ENCODE results near the gene RAP1A.
"Not testable (repeated sequence)": the region's sequence is repeated elsewhere in the genome, so short reads cannot be mapped to it uniquely, and the experiment has no call there.

The RAP1A gene

GRCh38 chr1:111629190-111629954 is 9.8 kb downstream of the RAP1A start:
- no peak for DNase-seq (ENCODE audit: low spot score)

- no peak for DNase-seq (ENCODE audit: low spot score)
These were observed 11.0 kb downstream of the RAP1A start for GRCh38 chr1:111630567-111630966.

- no peak for DNase-seq (ENCODE audit: low spot score)
These were observed 11.9 kb downstream of the RAP1A start for GRCh38 chr1:111631502-111631901.

- not testable (repeated sequence) for DNase-seq (ENCODE audit: low spot score)
These were observed 13.2 kb downstream of the RAP1A start for GRCh38 chr1:111632771-111633170.

GRCh38 chr1:111633736-111634247 is 14.2 kb downstream of the RAP1A start:
- no peak for DNase-seq (ENCODE audit: low spot score)

- DNase-seq (ENCODE audit: low spot score): no peak
These were observed 15.9 kb downstream of the RAP1A start for GRCh38 chr1:111635324-111636009.

GRCh38 chr1:111638320-111638719 is 18.7 kb downstream of the RAP1A start:
- DNase-seq (ENCODE audit: low spot score): no peak

- DNase-seq (ENCODE audit: low spot score): no peak
These were observed 20.1 kb downstream of the RAP1A start for GRCh38 chr1:111639602-111640198.

GRCh38 chr1:111643097-111643496 is 23.5 kb downstream of the RAP1A start:
- no peak for DNase-seq (ENCODE audit: low spot score)

- no peak for DNase-seq (ENCODE audit: low spot score)
These were observed 24.1 kb downstream of the RAP1A start for GRCh38 chr1:111643696-111644095.

- DNase-seq (ENCODE audit: low spot score): no peak
These were observed 24.9 kb downstream of the RAP1A start for GRCh38 chr1:111644506-111644905.

GRCh38 chr1:111647736-111648135 is 28.1 kb downstream of the RAP1A start:
- DNase-seq (ENCODE audit: low spot score): no peak

- DNase-seq (ENCODE audit: low spot score): no peak
These were observed 29.2 kb downstream of the RAP1A start for GRCh38 chr1:111648806-111649205.

GRCh38 chr1:111649227-111649626 is 29.6 kb downstream of the RAP1A start:
- no peak for DNase-seq (ENCODE audit: low spot score)

GRCh38 chr1:111649648-111650047 is 30.1 kb downstream of the RAP1A start:
- DNase-seq (ENCODE audit: low spot score): no peak

GRCh38 chr1:111653709-111654108 is 34.1 kb downstream of the RAP1A start:
- DNase-seq (ENCODE audit: low spot score): no peak

GRCh38 chr1:111654839-111655238 is 35.2 kb downstream of the RAP1A start:
- DNase-seq (ENCODE audit: low spot score): no peak

- peak; percentile 51 for DNase-seq (ENCODE audit: low spot score)
These were observed 36.8 kb downstream of the RAP1A start for GRCh38 chr1:111656086-111657017.

- no peak for DNase-seq (ENCODE audit: low spot score)
These were observed 39.0 kb downstream of the RAP1A start for GRCh38 chr1:111658622-111659021.

- no peak for DNase-seq (ENCODE audit: low spot score)
These were observed 40.9 kb downstream of the RAP1A start for GRCh38 chr1:111660204-111661150.

- no peak for DNase-seq (ENCODE audit: low spot score)
These were observed 45.1 kb downstream of the RAP1A start for GRCh38 chr1:111664652-111665051.
